HUES64 (cell line): ENCODE data around the gene SOAT1. TPM values are rescaled to one million over a fixed set of nuclear protein-coding genes. Genes with fewer than 3 reads are reported as not detected.
"Not testable (repeated sequence)": the region's sequence is repeated elsewhere in the genome, so short reads cannot be mapped to it uniquely, and the experiment has no call there.

ENCODE experiments used
- H3K27ac ChIP-seq: 2 replicates; pipeline ENCODE4 v1.7.0; 2013; ENCODE audit warnings: low read depth, low read length, inconsistent platforms
- H3K27me3 ChIP-seq: 2 replicates; pipeline ENCODE4 v1.6.1; 2013; ENCODE audit warnings: mild to moderate bottlenecking, low read length; ENCODE audit not compliant: insufficient read depth
- H3K36me3 ChIP-seq: 2 replicates; pipeline ENCODE4 v1.6.1; 2013; ENCODE audit warnings: mild to moderate bottlenecking, low read length; ENCODE audit not compliant: insufficient read depth
- H3K4me1 ChIP-seq: 2 replicates; pipeline ENCODE4 v1.6.1; 2013; ENCODE audit warnings: mild to moderate bottlenecking, low read length, moderate library complexity; ENCODE audit not compliant: insufficient read depth
- H3K4me3 ChIP-seq: 2 replicates; pipeline ENCODE4 v1.5.1; 2013; ENCODE audit warnings: mild to moderate bottlenecking, low read length, moderate library complexity
- H3K9ac ChIP-seq: 2 replicates; pipeline ENCODE4 v1.6.1; 2013; ENCODE audit warnings: mild to moderate bottlenecking, low read depth, low read length
- H3K9me3 ChIP-seq: 2 replicates; pipeline ENCODE4 v1.6.1; 2013; ENCODE audit warnings: low read depth, low read length; ENCODE audit not compliant: insufficient read depth
- WGBS: fragments of 150-250, 120-280 bp; methylation state at CpG from one replicate; pipeline ENCODE4 v1.1.7; 2013; ENCODE audit warnings: missing lambda C conversion rate; 5-methylcytosine and 5-hydroxymethylcytosine counted together
- polyA plus RNA-seq, 2 experiments: library from polyadenylated mRNA; stranded (reverse); fragments of 50-300 nt; gene quantifications; one replicate each; pipeline ENCODE4 v1.2.3, GENCODE V29; 2013

Gene SOAT1
- polyA plus RNA-seq (2013, experiment 1 of 2) = 7.9 TPM
- polyA plus RNA-seq (2013, experiment 2 of 2) = 8.3 TPM

GRCh38 chr1:179293340-179294327, at the start of gene SOAT1:
Gene SOAT1 (plus strand): TSS chr1:179293797. CDS start chr1:179302685, 8,888 bp downstream.
- Histone ChIP-seq H3K27me3 (peaks cover 72% of the 10 kb centered on the region), H3K9me3 (no peaks in the 10 kb centered on the region), H3K27ac (peak within 1 kb of the TSS; percentile 65; the same call in 1 of the 2 replicates), H3K9ac (peak within 1 kb of the TSS; percentile 85), H3K4me1 (peaks cover 19% of the 10 kb centered on the region; the same call in 1 of the 2 replicates), H3K4me3 (peak within 1 kb of the TSS; percentile 73), H3K36me3 (no peaks in the 10 kb centered on the region)
- WGBS = 2% methylated on average over 71 of the region's 71 CpGs

DNA sequence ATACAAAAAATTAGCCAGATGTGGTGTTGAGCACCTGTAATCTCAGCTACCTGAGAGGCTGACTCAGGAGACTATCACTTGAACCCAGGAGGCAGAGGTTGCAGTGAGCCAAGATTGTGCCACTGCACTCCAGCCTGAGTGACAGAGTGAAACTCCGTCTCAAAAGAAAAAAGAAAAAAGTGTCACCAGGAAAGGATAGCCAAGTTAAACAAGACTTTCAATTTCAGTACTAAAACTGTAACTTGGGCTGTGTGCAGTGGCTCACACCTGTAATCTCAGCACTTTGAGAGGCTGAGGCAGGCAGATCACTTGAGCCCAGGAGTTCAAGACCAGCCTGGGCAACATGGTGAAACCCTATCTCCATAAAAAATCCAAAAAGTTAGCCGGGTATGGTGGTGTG, 48.2 kb upstream of the SOAT1 start:
- H3K9me3 ChIP-seq, H3K4me3 ChIP-seq, H3K4me1 ChIP-seq, H3K9ac ChIP-seq, H3K36me3 ChIP-seq, H3K27ac ChIP-seq, H3K27me3 ChIP-seq: not testable (repeated sequence)
- WGBS = 92% methylated on average over 2 of the region's 2 CpGs

GRCh38 chr1:179247923-179248322, 45.7 kb upstream of the SOAT1 start:
- H3K36me3 ChIP-seq = no peaks in the 10 kb centered on the region
- WGBS = 92% methylated on average over 9 of the region's 9 CpGs
- H3K9ac ChIP-seq = no peak overlapping the region
- H3K27me3 ChIP-seq = no peaks in the 10 kb centered on the region
- H3K4me3 ChIP-seq = no peak overlapping the region
- no peaks in the 10 kb centered on the region for H3K9me3 ChIP-seq
- H3K4me1 ChIP-seq = no peaks in the 10 kb centered on the region
- no peak overlapping the region for H3K27ac ChIP-seq

- Histone ChIP-seq H3K36me3 (no peaks in the 10 kb centered on the region), H3K27me3 (no peaks in the 10 kb centered on the region), H3K4me1 (no peaks in the 10 kb centered on the region), H3K4me3 (no peak overlapping the region), H3K27ac (no peak overlapping the region), H3K9ac (no peak overlapping the region), H3K9me3 (no peaks in the 10 kb centered on the region)
- WGBS = no CpG with 5 or more reads among the region's 1 CpG
Observed at GRCh38 chr1:179251675-179252074, 41.9 kb upstream of the SOAT1 start.

- H3K4me3 ChIP-seq = no peak overlapping the region
- no peak overlapping the region for H3K27ac ChIP-seq
- no peaks in the 10 kb centered on the region for H3K9me3 ChIP-seq
- 91% methylated on average over 4 of the region's 4 CpGs for WGBS
- no peak overlapping the region for H3K9ac ChIP-seq
- no peaks in the 10 kb centered on the region for H3K36me3 ChIP-seq
- no peaks in the 10 kb centered on the region for H3K27me3 ChIP-seq
- H3K4me1 ChIP-seq = no peaks in the 10 kb centered on the region
Observed at GRCh38 chr1:179252606-179253005, 41.0 kb upstream of the SOAT1 start.

- no peak overlapping the region for H3K9ac ChIP-seq
- no peaks in the 10 kb centered on the region for H3K27me3 ChIP-seq
- H3K27ac ChIP-seq = no peak overlapping the region
- H3K36me3 ChIP-seq = no peaks in the 10 kb centered on the region
- H3K4me1 ChIP-seq = no peaks in the 10 kb centered on the region
- no peaks in the 10 kb centered on the region for H3K9me3 ChIP-seq
- no peak overlapping the region for H3K4me3 ChIP-seq
- WGBS = 93% methylated on average over 8 of the region's 8 CpGs
Observed at GRCh38 chr1:179253286-179253972, 40.2 kb upstream of the SOAT1 start.

GRCh38 chr1:179262183-179262582, 31.4 kb upstream of the SOAT1 start:
- H3K9me3 ChIP-seq = peaks cover 4% of the 10 kb centered on the region; the same call in 1 of the 2 replicates
- no peaks in the 10 kb centered on the region for H3K27me3 ChIP-seq
- no peak overlapping the region for H3K4me3 ChIP-seq
- H3K9ac ChIP-seq = no peak overlapping the region
- no peak overlapping the region for H3K27ac ChIP-seq
- no peaks in the 10 kb centered on the region for H3K36me3 ChIP-seq
- no peaks in the 10 kb centered on the region for H3K4me1 ChIP-seq
- 100% methylated on average over 1 of the region's 1 CpG for WGBS

- Histone ChIP-seq H3K4me3 (no peak overlapping the region), H3K4me1 (no peaks in the 10 kb centered on the region), H3K27ac (no peak overlapping the region)
Observed at GRCh38 chr1:179263121-179263520, 30.5 kb upstream of the SOAT1 start.

DNA sequence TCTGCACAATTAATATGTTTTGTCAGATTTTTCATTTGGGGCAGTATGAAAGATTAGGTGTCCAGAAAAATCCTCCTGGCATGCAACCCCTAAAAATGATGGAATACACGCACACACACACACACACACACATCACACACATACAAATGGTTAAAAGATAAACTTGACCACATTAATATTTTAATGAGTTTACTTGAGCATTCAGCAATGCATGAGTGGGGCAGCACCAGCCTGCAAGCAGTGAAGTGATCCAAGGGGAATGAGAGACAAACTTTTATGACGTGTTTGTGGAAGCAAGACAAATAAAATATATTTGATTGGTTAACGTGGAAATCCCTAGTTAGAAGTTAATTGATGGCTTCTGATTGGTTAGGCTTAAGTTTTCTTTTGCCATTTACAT, 29.1 kb upstream of the SOAT1 start:
- Histone ChIP-seq H3K4me1 (no peaks in the 10 kb centered on the region), H3K9me3 (peaks cover 4% of the 10 kb centered on the region; the same call in 1 of the 2 replicates), H3K36me3 (no peaks in the 10 kb centered on the region), H3K9ac (no peak overlapping the region), H3K27ac (no peak overlapping the region), H3K27me3 (no peaks in the 10 kb centered on the region), H3K4me3 (no peak overlapping the region)
- WGBS = 86% methylated on average over 3 of the region's 3 CpGs

More at GRCh38 chr1:179263121-179263520, 30.5 kb upstream of the SOAT1 start:
- Histone ChIP-seq H3K36me3 (no peaks in the 10 kb centered on the region), H3K9ac (no peak overlapping the region), H3K9me3 (peaks cover 4% of the 10 kb centered on the region; the same call in 1 of the 2 replicates), H3K27me3 (no peaks in the 10 kb centered on the region)

DNA sequence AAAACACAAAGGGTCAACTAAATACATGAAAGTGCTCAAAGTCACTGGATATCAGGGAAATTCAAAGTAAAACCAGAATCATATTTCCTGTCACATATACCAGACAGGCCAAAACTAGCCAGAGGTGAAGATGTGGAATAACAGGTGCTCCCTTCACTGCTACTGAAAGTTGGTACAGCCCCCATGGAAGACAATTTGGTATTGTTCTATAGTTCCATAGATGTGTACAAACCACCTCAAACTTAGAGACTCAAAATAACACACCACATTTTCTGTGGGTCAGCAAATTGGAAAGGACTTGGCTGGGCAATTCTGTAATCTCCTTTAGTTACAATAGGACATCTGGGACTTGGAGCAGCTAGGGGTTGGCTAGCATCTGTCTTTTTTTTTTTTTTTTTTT, 24.5 kb upstream of the SOAT1 start:
- Histone ChIP-seq H3K9ac (no peak overlapping the region), H3K27ac (no peak overlapping the region), H3K4me1 (no peaks in the 10 kb centered on the region), H3K36me3 (no peaks in the 10 kb centered on the region), H3K27me3 (no peaks in the 10 kb centered on the region), H3K9me3 (peaks cover 4% of the 10 kb centered on the region; the same call in 1 of the 2 replicates), H3K4me3 (no peak overlapping the region)

GRCh38 chr1:179274424-179274823, 19.2 kb upstream of the SOAT1 start:
- H3K4me1 ChIP-seq, H3K27ac ChIP-seq, H3K36me3 ChIP-seq, H3K27me3 ChIP-seq, H3K4me3 ChIP-seq, H3K9me3 ChIP-seq, H3K9ac ChIP-seq: not testable (repeated sequence)
- WGBS = 91% methylated on average over 3 of the region's 5 CpGs
